IPS-11a (cell line): Measurements from ENCODE around the gene MYH8.

ENCODE experiments used
- H3K4me3 ChIP-seq: one replicate; pipeline ENCODE4 v1.5.1; 2013; ENCODE audit warnings: low read depth, low read length, control low read depth

MYH8 gene

GRCh38 chr17:10421900-10422542 is at the start of gene MYH8:
TSS of gene MYH8 (minus strand) at chr17:10421950. CDS start at chr17:10420227, 1,723 bp downstream.
- H3K4me3 ChIP-seq, result no peak within 1 kb of the TSS

- H3K4me3 ChIP-seq, result no peak within 1 kb of the TSS
These were observed 47.7 kb upstream of the MYH8 start, which contains the start of gene MYH4 for GRCh38 chr17:10469459-10469858. TSS of gene MYH4 (minus strand) at chr17:10469559. CDS start at chr17:10466745, 2,814 bp downstream.

- H3K4me3 ChIP-seq, result no peak overlapping the region
These were observed 41.7 kb upstream of the MYH8 start for GRCh38 chr17:10463402-10463801.

GRCh38 chr17:10460062-10460461 is 38.3 kb upstream of the MYH8 start:
- H3K4me3 ChIP-seq, result no peak overlapping the region

GRCh38 chr17:10458701-10459100 is 37.0 kb upstream of the MYH8 start:
- no peak overlapping the region for H3K4me3 ChIP-seq

GRCh38 chr17:10457952-10458351 is 36.2 kb upstream of the MYH8 start:
- H3K4me3 ChIP-seq, result no peak overlapping the region

- H3K4me3 ChIP-seq, result no peak overlapping the region
These were observed 25.5 kb upstream of the MYH8 start for GRCh38 chr17:10447026-10447931.

GRCh38 chr17:10439816-10440215 is 18.1 kb upstream of the MYH8 start:
- H3K4me3 ChIP-seq, result no peak overlapping the region

- H3K4me3 ChIP-seq, result no peak overlapping the region
These were observed 13.3 kb upstream of the MYH8 start for GRCh38 chr17:10435096-10435495.

- H3K4me3 ChIP-seq, result no peak overlapping the region
These were observed 7.8 kb upstream of the MYH8 start for GRCh38 chr17:10429421-10430045.

- H3K4me3 ChIP-seq, result no peak overlapping the region
These were observed 7.0 kb upstream of the MYH8 start for GRCh38 chr17:10428781-10429180.

- H3K4me3 ChIP-seq, result no peak overlapping the region
These were observed 539 bp downstream of the MYH8 start for GRCh38 chr17:10421211-10421610.

GRCh38 chr17:10420811-10421210 is 939 bp downstream of the MYH8 start:
- H3K4me3 ChIP-seq, result no peak overlapping the region

- no peak overlapping the region for H3K4me3 ChIP-seq
These were observed 4.3 kb downstream of the MYH8 start for GRCh38 chr17:10417431-10417830.

- H3K4me3 ChIP-seq, result no peak overlapping the region
These were observed 6.6 kb downstream of the MYH8 start for GRCh38 chr17:10415161-10415560.

- no peak overlapping the region for H3K4me3 ChIP-seq
These were observed 18.2 kb downstream of the MYH8 start for GRCh38 chr17:10403589-10403988.

- no peak overlapping the region for H3K4me3 ChIP-seq
These were observed 23.4 kb downstream of the MYH8 start for GRCh38 chr17:10398352-10398751.

GRCh38 chr17:10396524-10397163 is 25.1 kb downstream of the MYH8 start:
- H3K4me3 ChIP-seq, result no peak overlapping the region

GRCh38 chr17:10394201-10394887 is 27.4 kb downstream of the MYH8 start:
- H3K4me3 ChIP-seq, result no peak overlapping the region

- H3K4me3 ChIP-seq, result no peak overlapping the region
These were observed 28.9 kb downstream of the MYH8 start for GRCh38 chr17:10392880-10393279.

GRCh38 chr17:10385871-10386270 is 35.9 kb downstream of the MYH8 start:
- no peak overlapping the region for H3K4me3 ChIP-seq
